H1 (cell line): ENCODE data around the gene ANKLE1. TPM values are rescaled to one million over a fixed set of nuclear protein-coding genes. Genes with fewer than 3 reads are reported as not detected.
A peak's percentile ranks its signal among the peaks of the same experiment; 100 is the strongest.

Experiments
- CREB1 ChIP-seq: IDR thresholded peaks from 2 replicates; pipeline ENCODE4 v1.6.1; 2012; ENCODE audit warnings: inconsistent platforms
- E2F6 ChIP-seq: IDR thresholded peaks from 2 replicates; pipeline ENCODE4 v1.6.1; 2012; ENCODE audit warnings: inconsistent platforms
- KDM4A ChIP-seq: IDR thresholded peaks from one replicate; pipeline ENCODE4 v1.7.1; 2012; ENCODE audit warnings: low read depth, mild to moderate bottlenecking, moderate library complexity, low read length, inconsistent platforms; ENCODE audit not compliant: severe bottlenecking
- MAX ChIP-seq: IDR thresholded peaks from 2 replicates; pipeline ENCODE4 v1.6.1; 2012; ENCODE audit warnings: inconsistent platforms
- NANOG ChIP-seq: IDR thresholded peaks from 2 replicates; pipeline ENCODE4 v1.6.1; 2011; ENCODE audit warnings: low read length, low read depth, mild to moderate bottlenecking, inconsistent platforms; ENCODE audit not compliant: insufficient read depth, poor library complexity, severe bottlenecking
- POU5F1 ChIP-seq: IDR thresholded peaks from 2 replicates; pipeline ENCODE4 v1.6.1; 2011; ENCODE audit warnings: low read depth, mild to moderate bottlenecking, low read length, moderate library complexity
- RFX5 ChIP-seq: IDR thresholded peaks from 2 replicates; pipeline ENCODE4 v1.6.1; 2011; ENCODE audit warnings: low read depth, low read length, improper control_type of control experiment, borderline replicate concordance
- SIN3A ChIP-seq, 2 experiments: IDR thresholded peaks in 1 of 2; conservative IDR thresholded peaks in 1 of 2; 2 replicates each; pipeline ENCODE4 v1.6.1; 2011 to 2012; ENCODE audit warnings: low read length in 2 of 2, improper control_type of control experiment in 1 of 2, low read depth in 1 of 2, mild to moderate bottlenecking in 1 of 2
- SIX5 ChIP-seq: IDR thresholded peaks from 2 replicates; pipeline ENCODE4 v1.6.1; 2011; ENCODE audit warnings: mild to moderate bottlenecking, low read depth, low read length
- SRF ChIP-seq: IDR thresholded peaks from 2 replicates; pipeline ENCODE4 v1.6.1; 2011; ENCODE audit warnings: mild to moderate bottlenecking, low read depth, low read length, moderate library complexity
- polyA plus RNA-seq, 7 experiments: library from polyadenylated mRNA; depleted of rRNA in 3 of 7; stranded (reverse) in 5 of 7; unstranded in 2 of 7; fragments of >200 nt in 5 of 7; fragments of 200-250 nt in 2 of 7; gene quantifications; 1 replicate in 5 of 7; 2 replicates in 1 of 7; 4 replicates in 1 of 7; pipeline versions ENCODE4 v1.2.1 to v1.2.3, GENCODE V29; 2011 to 2013; ENCODE audit warnings: missing spikeins in 2 of 7, mixed read lengths in 2 of 7
- total RNA-seq: library from RNA; stranded (reverse); fragmentation: NEBNext Ultra II Directional; extraction: Animal tissue kit (Norgen Biotek cat#: 25700); gene quantifications from 2 replicates; pipeline ENCODE4 v1.2.1, GENCODE V29; 2021

The ANKLE1 gene
- total and polyA plus RNA-seq, 2 of the 8 experiments (the other 6 are each of a cell fraction or from before 2014, with no cell fraction given), result 6.1 to 9.6 TPM

- TF ChIP-seq POU5F1 (no peak), CREB1 (0 out of 2 replicates have a peak, but pooled peaks have one; percentile 1), E2F6 (peak; percentile 99), NANOG (no peak), RFX5 (no peak), SRF (no peak), MAX (peak; percentile 98), SIX5 (no peak), SIN3A (conservative IDR thresholded peaks at IDR 0.05 in 1 of 2, IDR thresholded peaks at IDR 0.05 in 1 of 2; ENCODE audit: low read depth in 1 of 2, low read length in 2 of 2) (no peak), KDM4A (no peak)
- TF ChIP-seq, all 59 proteins: peak for 6
Measured at GRCh38 chr19:17281391-17282304, at the start of gene ANKLE1 (continued).
